ENCODE data around the gene VPS26A. TPM values are rescaled to one million over a fixed set of nuclear protein-coding genes. Genes with fewer than 3 reads are reported as not detected.

The VPS26A gene
- total RNA-seq, 2 experiments from 2014 or later, result 32.8 to 33.0 TPM

DNA sequence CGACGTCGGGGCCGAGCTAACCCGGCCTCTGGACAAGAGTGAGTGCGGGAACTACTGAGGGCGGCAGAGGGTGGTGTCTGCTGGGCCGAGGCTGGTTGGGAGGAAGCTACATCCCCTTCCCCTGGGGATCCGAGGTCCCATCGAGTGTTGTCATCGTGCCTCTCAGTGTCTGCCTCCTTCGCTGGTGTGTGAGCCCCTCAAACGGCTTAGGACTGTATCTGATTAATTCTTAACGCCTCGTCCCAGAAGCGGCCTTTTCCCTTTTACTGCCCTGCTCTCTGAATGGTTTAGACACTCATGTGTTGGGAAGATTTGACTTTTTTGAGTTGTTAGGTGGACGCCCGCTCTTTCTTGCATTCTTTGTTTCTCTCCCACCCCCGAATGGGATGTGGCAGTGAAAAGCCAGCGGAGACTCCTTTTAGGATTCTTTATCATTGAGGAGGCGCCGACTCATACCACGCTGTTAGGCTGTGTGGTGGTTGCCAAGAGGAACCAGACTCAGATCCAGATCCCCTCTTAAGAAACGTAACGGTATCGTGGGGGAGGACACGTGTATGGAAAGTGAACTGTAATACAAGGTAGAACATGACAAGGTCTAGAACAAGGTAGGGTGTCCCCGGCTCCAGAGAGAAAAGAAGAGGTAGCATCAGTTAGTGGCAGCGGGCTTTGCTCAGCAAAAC lies 56.7 kb downstream of the VPS26A start:
- H3K9me3 Mint-ChIP-seq, result no peaks in the 10 kb centered on the region
- peak overlapping the region; percentile 83 for H3K4me3 ChIP-seq (ENCODE audit: low read length)
- POLR2A ChIA-PET, result interaction anchor here (0.5 to 2.0 kb wide), 11 partner anchors 13 to 848 kb away, joined by 3 to 11 read pairs (median 3); partner anchors contain the start of genes HNRNPH3 and PBLD

DNA sequence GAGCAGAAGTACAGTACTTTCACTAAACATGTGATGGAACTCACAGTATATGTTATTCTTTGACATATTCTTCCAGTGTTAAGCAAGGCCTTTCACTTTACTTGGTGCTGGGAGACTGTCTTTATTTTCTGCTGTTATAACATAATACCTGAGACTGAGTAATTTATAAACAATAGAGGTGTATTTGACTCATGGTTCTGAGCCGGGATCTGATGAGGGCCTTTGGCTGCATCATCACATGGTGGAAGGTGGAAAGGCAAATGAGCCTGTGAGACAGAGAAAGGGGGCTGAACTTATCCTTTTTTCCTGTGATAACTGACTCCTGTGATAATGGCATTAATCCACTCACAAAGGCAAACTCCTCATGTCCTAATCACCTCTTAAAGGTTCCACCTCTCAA lies 57.5 kb downstream of the VPS26A start:
- ChIA-PET CTCF (no interaction called here), POLR2A (no interaction called here)
- peaks cover 54% of the 10 kb centered on the region for H3K4me1 Mint-ChIP-seq (ENCODE audit: low read depth)

More for the DNA sequence above, 56.7 kb downstream of the VPS26A start:
- peak; percentile 23 for ATAC-seq (ENCODE audit: poor library complexity)
- TF ChIP-seq CTCF (IDR thresholded peaks at IDR 0.05), result no peak
- Histone ChIP-seq H3K4me1 (ENCODE audit: insufficient read depth, low read length) (peaks cover 21% of the 10 kb centered on the region), H3K9me3 (ENCODE audit: control insufficient read depth in 1 of 2, insufficient read depth in 1 of 2, low read length in 2 of 2) (no peaks in the 10 kb centered on the region), H3K27me3 (ENCODE audit: control insufficient read depth in 1 of 2, insufficient read depth in 2 of 2, low read length in 2 of 2) (no peaks in the 10 kb centered on the region), H3K36me3 (ENCODE audit: insufficient read depth, low read length) (peaks cover 21% of the 10 kb centered on the region), H3K27ac (ENCODE audit: low read depth in 1 of 2, low read length in 2 of 2) (peak overlapping the region; percentile 94 to 95)
- Mint-ChIP-seq H3K27ac (peak overlapping the region; percentile 100), H3K27me3 (no peaks in the 10 kb centered on the region), H3K4me1 (ENCODE audit: low read depth) (peaks cover 54% of the 10 kb centered on the region), H3K4me3 (peak overlapping the region; percentile 98), H3K36me3 (ENCODE audit: low read depth) (peaks cover 46% of the 10 kb centered on the region)
- intact Hi-C loops (cut with DNase I, micrococcal nuclease), result loop anchor here (1.0 to 10.0 kb wide), 7 partner anchors 42 to 653 kb away; partner anchors contain the start of genes VPS26A (in 2 of the 2), CCAR1 (in 1 of the 2), DDX21 (in 1 of the 2) and HKDC1 (in 1 of the 2)
- DNase-seq, result peak in 4 of 14 experiments; percentile 13 to 42 (median 36)
- CTCF ChIA-PET, result interaction anchor here (1.1 kb wide), 1 partner anchor 227 kb away, joined by 4 read pairs; no protein-coding TSS in a partner anchor

DNA sequence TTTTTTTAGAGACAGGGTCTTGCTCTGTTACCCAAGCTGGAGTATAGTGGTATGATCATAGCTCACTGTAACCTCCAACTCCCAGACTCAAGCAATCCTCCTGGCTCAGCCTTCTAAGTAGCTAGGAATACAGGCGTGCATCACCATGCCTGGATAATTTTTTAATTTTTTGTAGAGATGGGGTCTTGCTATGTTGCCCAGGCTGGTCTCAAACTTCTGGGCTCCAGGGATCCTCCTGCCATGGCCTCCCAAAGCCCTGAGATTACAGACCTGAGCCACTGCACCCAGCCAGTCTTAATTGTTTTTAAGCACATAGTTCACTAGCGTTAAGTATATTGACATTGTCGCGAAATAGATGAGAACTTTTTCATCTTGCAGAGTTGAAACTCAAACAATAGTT lies 58.0 kb downstream of the VPS26A start:
- H3K4me1 Mint-ChIP-seq (ENCODE audit: low read depth), result peaks cover 54% of the 10 kb centered on the region
- no peaks in the 10 kb centered on the region for H3K27me3 ChIP-seq (ENCODE audit: control insufficient read depth in 1 of 2, insufficient read depth in 2 of 2, low read length in 2 of 2)
- CTCF ChIA-PET, result no interaction called here
- no peak for TF ChIP-seq CTCF (IDR thresholded peaks at IDR 0.05)
- no peak overlapping the region for H3K4me3 Mint-ChIP-seq
- H3K27me3 Mint-ChIP-seq, result no peaks in the 10 kb centered on the region
- no peaks in the 10 kb centered on the region for H3K9me3 Mint-ChIP-seq
- no peak overlapping the region for H3K27ac ChIP-seq (ENCODE audit: low read depth in 1 of 2, low read length in 2 of 2)
- H3K27ac Mint-ChIP-seq, result peak overlapping the region; percentile 100
- intact Hi-C loops (cut with DNase I, micrococcal nuclease), result loop anchor here (5.0 to 10.0 kb wide), 5 partner anchors 40 to 655 kb away; partner anchors contain the start of genes CCAR1 (in 1 of the 2), DDX21 (in 1 of the 2), HKDC1 (in 1 of the 2) and SLC25A16 (in 1 of the 2)
- DNase-seq, result no peak
- peaks cover 34% of the 10 kb centered on the region for H3K36me3 ChIP-seq (ENCODE audit: insufficient read depth, low read length)
- POLR2A ChIA-PET, result no interaction called here
- H3K9me3 ChIP-seq (ENCODE audit: control insufficient read depth in 1 of 2, insufficient read depth in 1 of 2, low read length in 2 of 2), result no peaks in the 10 kb centered on the region
- H3K4me1 ChIP-seq (ENCODE audit: insufficient read depth, low read length), result peaks cover 21% of the 10 kb centered on the region
- peaks cover 60% of the 10 kb centered on the region for H3K36me3 Mint-ChIP-seq (ENCODE audit: low read depth)
- ATAC-seq (ENCODE audit: poor library complexity), result no peak
- H3K4me3 ChIP-seq (ENCODE audit: low read length), result no peak overlapping the region

More for the DNA sequence above, 57.5 kb downstream of the VPS26A start:
- Mint-ChIP-seq H3K27ac (peak overlapping the region; percentile 100), H3K4me3 (peak overlapping the region; percentile 98), H3K36me3 (ENCODE audit: low read depth) (peaks cover 54% of the 10 kb centered on the region), H3K9me3 (no peaks in the 10 kb centered on the region), H3K27me3 (no peaks in the 10 kb centered on the region)
- intact Hi-C loops (cut with DNase I, micrococcal nuclease), result loop anchor here (2.0 to 10.0 kb wide), 6 partner anchors 41 to 654 kb away; partner anchors contain the start of genes CCAR1 (in 1 of the 2), DDX21 (in 1 of the 2), HKDC1 (in 1 of the 2) and SLC25A16 (in 1 of the 2)
- no peaks in the 10 kb centered on the region for H3K9me3 ChIP-seq (ENCODE audit: control insufficient read depth in 1 of 2, insufficient read depth in 1 of 2, low read length in 2 of 2)
- no peak for DNase-seq
- H3K36me3 ChIP-seq (ENCODE audit: insufficient read depth, low read length), result peaks cover 29% of the 10 kb centered on the region
- H3K27me3 ChIP-seq (ENCODE audit: control insufficient read depth in 1 of 2, insufficient read depth in 2 of 2, low read length in 2 of 2), result no peaks in the 10 kb centered on the region
- no peak for TF ChIP-seq CTCF (IDR thresholded peaks at IDR 0.05)
- peaks cover 21% of the 10 kb centered on the region for H3K4me1 ChIP-seq (ENCODE audit: insufficient read depth, low read length)
- peak overlapping the region; percentile 83 for H3K4me3 ChIP-seq (ENCODE audit: low read length)
- no peak for ATAC-seq (ENCODE audit: poor library complexity)
- H3K27ac ChIP-seq (ENCODE audit: low read depth in 1 of 2, low read length in 2 of 2), result peak overlapping the region; percentile 22 to 33
